ENCODE results near the gene ZNF628. TPM values are rescaled to one million over a fixed set of nuclear protein-coding genes. Genes with fewer than 3 reads are reported as not detected.
A peak's percentile ranks its signal among the peaks of the same experiment; 100 is the strongest.

Gene ZNF628
- total RNA-seq, 1 donor: 2.9 TPM

- Histone ChIP-seq H3K4me3 (ENCODE audit: insufficient read depth, low read length) (no peak overlapping the region), H3K4me2 (ENCODE audit: insufficient read depth, low read length) (no peak overlapping the region), H3K27ac (ENCODE audit: low read depth, low read length) (no peak overlapping the region), H3K36me3 (ENCODE audit: insufficient read depth, low read length) (no peaks in the 10 kb centered on the region), H3K27me3 (ENCODE audit: insufficient read depth, low read length) (peaks cover 60% of the 10 kb centered on the region), H3K4me1 (ENCODE audit: insufficient read depth, low read length) (no peaks in the 10 kb centered on the region), H3K9me3 (ENCODE audit: low read depth, low read length) (no peaks in the 10 kb centered on the region), H4K20me1 (ENCODE audit: insufficient read depth, low read length) (no peaks in the 10 kb centered on the region), H3K79me2 (ENCODE audit: insufficient read depth, low read length) (no peaks in the 10 kb centered on the region), H2AFZ (ENCODE audit: low read length) (no peak overlapping the region)
- peak; percentile 72 for DNase-seq (ENCODE audit: insufficient read length, low spot score, missing footprints)
- no peak for TF ChIP-seq CTCF (IDR thresholded peaks at IDR 0.05; ENCODE audit: extremely low read depth, low read depth, low read length)
These were observed 34.0 kb upstream of the ZNF628 start for GRCh38 chr19:55442372-55442961.

- Histone ChIP-seq H3K4me3 (ENCODE audit: insufficient read depth, low read length) (no peak within 1 kb of the TSS), H3K79me2 (ENCODE audit: insufficient read depth, low read length) (no peaks in the 10 kb centered on the region), H4K20me1 (ENCODE audit: insufficient read depth, low read length) (no peaks in the 10 kb centered on the region), H3K36me3 (ENCODE audit: insufficient read depth, low read length) (no peaks in the 10 kb centered on the region), H3K4me1 (ENCODE audit: insufficient read depth, low read length) (no peaks in the 10 kb centered on the region), H3K27me3 (ENCODE audit: insufficient read depth, low read length) (peaks cover 68% of the 10 kb centered on the region), H3K4me2 (ENCODE audit: insufficient read depth, low read length) (no peak within 1 kb of the TSS), H3K27ac (ENCODE audit: low read depth, low read length) (no peak within 1 kb of the TSS), H2AFZ (ENCODE audit: low read length) (no peak within 1 kb of the TSS), H3K9me3 (ENCODE audit: low read depth, low read length) (no peaks in the 10 kb centered on the region)
- TF ChIP-seq CTCF (IDR thresholded peaks at IDR 0.05; ENCODE audit: extremely low read depth, low read depth, low read length): no peak
- DNase-seq (ENCODE audit: insufficient read length, low spot score, missing footprints): peak; percentile 90
These were observed 33.2 kb upstream of the ZNF628 start, which contains the start of gene SHISA7 for GRCh38 chr19:55443045-55443823. SHISA7 (minus strand) TSS chr19:55443300; CDS start chr19:55442863, 437 bp downstream.

- H3K79me2 ChIP-seq (ENCODE audit: insufficient read depth, low read length): no peaks in the 10 kb centered on the region
- TF ChIP-seq CTCF (IDR thresholded peaks at IDR 0.05; ENCODE audit: extremely low read depth, low read depth, low read length): no peak
- H3K27me3 ChIP-seq (ENCODE audit: insufficient read depth, low read length): peaks cover 67% of the 10 kb centered on the region
These were observed 32.5 kb upstream of the ZNF628 start for GRCh38 chr19:55443824-55444480.

GRCh38 chr19:55444646-55445045 lies 31.8 kb upstream of the ZNF628 start:
- Histone ChIP-seq H3K79me2 (ENCODE audit: insufficient read depth, low read length) (no peaks in the 10 kb centered on the region), H3K4me2 (ENCODE audit: insufficient read depth, low read length) (no peak overlapping the region), H3K4me3 (ENCODE audit: insufficient read depth, low read length) (no peak overlapping the region), H3K27ac (ENCODE audit: low read depth, low read length) (no peak overlapping the region), H3K36me3 (ENCODE audit: insufficient read depth, low read length) (no peaks in the 10 kb centered on the region), H3K27me3 (ENCODE audit: insufficient read depth, low read length) (peaks cover 72% of the 10 kb centered on the region), H4K20me1 (ENCODE audit: insufficient read depth, low read length) (no peaks in the 10 kb centered on the region), H3K9me3 (ENCODE audit: low read depth, low read length) (no peaks in the 10 kb centered on the region), H2AFZ (ENCODE audit: low read length) (no peak overlapping the region), H3K4me1 (ENCODE audit: insufficient read depth, low read length) (no peaks in the 10 kb centered on the region)
- TF ChIP-seq CTCF (IDR thresholded peaks at IDR 0.05; ENCODE audit: extremely low read depth, low read depth, low read length): no peak
- DNase-seq (ENCODE audit: insufficient read length, low spot score, missing footprints): peak; percentile 81

More at GRCh38 chr19:55443824-55444480, 32.5 kb upstream of the ZNF628 start:
- Histone ChIP-seq H4K20me1 (ENCODE audit: insufficient read depth, low read length) (no peaks in the 10 kb centered on the region), H2AFZ (ENCODE audit: low read length) (no peak overlapping the region), H3K27ac (ENCODE audit: low read depth, low read length) (no peak overlapping the region), H3K9me3 (ENCODE audit: low read depth, low read length) (no peaks in the 10 kb centered on the region), H3K36me3 (ENCODE audit: insufficient read depth, low read length) (no peaks in the 10 kb centered on the region), H3K4me3 (ENCODE audit: insufficient read depth, low read length) (no peak overlapping the region), H3K4me2 (ENCODE audit: insufficient read depth, low read length) (no peak overlapping the region), H3K4me1 (ENCODE audit: insufficient read depth, low read length) (no peaks in the 10 kb centered on the region)
- DNase-seq (ENCODE audit: insufficient read length, low spot score, missing footprints): peak; percentile 78
